ENCODE measurements around the gene MYBL2.

MYBL2 gene

DNA sequence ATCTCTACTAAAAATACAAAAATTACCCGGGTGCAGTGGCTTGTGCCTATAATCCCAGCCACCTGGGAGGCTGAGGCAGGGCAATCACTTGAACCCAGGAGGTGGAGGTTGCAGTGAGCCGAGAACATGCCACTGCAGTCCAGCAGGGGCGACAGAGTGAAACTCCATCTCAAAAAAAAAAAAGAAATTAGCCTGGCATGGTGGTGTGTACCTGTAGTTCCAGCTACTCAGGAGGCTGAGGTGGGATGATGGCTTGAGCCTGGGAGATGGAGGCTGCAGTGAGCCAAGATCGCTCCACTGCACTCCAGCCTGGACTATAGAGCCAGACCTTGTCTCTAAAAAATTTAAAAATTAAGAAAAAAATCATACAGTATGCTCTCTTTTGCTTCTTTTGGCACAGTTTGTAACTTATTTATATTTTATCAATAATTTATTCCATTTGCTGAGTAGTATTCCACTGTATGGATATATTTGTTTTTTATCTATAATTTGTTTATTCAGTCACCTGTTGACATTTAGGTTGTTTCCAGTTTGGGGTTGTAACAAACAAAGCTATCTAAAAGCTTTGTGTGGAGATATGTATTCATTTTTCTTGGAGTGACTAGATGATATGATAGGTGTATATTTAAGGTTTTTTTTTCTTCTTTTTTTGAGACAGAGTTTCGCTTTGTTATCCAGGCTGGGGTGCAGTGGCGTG lies 8.0 kb upstream of the MYBL2 start:
- Histone ChIP-seq H3K36me3 (ENCODE audit: control insufficient read depth, insufficient read depth, low read length) (no peaks in the 10 kb centered on the region), H3K56ac (ENCODE audit: low read length) (no peak overlapping the region), H3K18ac (ENCODE audit: low read length) (no peak overlapping the region), H2BK15ac (replicated peaks; ENCODE audit: low read depth) (no peak overlapping the region), H3K4ac (ENCODE audit: low read depth, low read length) (no peak overlapping the region), H3K4me1 (ENCODE audit: control insufficient read depth, low read depth, low read length) (no peaks in the 10 kb centered on the region), H3K4me2 (ENCODE audit: low read length) (no peak overlapping the region), H3K23ac (ENCODE audit: low read length) (no peak overlapping the region), H3K9ac (ENCODE audit: low read length) (no peak overlapping the region), H3K4me3 (ENCODE audit: low read length) (no peak overlapping the region), H3K27ac (ENCODE audit: low read depth, low read length) (no peak overlapping the region), H2BK5ac (ENCODE audit: low read length) (no peak overlapping the region), H4K8ac (ENCODE audit: low read depth, low read length) (no peak overlapping the region), H3K79me2 (ENCODE audit: control insufficient read depth, insufficient read depth, low read length) (no peaks in the 10 kb centered on the region), H4K5ac (ENCODE audit: low read length) (no peak overlapping the region), H2BK120ac (ENCODE audit: low read depth, low read length) (no peak overlapping the region), H3K79me1 (ENCODE audit: low read length) (no peaks in the 10 kb centered on the region), H2AK5ac (ENCODE audit: low read length) (no peak overlapping the region), H3K27me3 (ENCODE audit: insufficient read depth, low read length, poor library complexity) (no peaks in the 10 kb centered on the region)
- no CpG with 5 or more reads among the region's 6 CpGs for WGBS (ENCODE audit: extremely low coverage, insufficient coverage, low lambda C conversion rate)
- DNase-seq, result no peak

DNA sequence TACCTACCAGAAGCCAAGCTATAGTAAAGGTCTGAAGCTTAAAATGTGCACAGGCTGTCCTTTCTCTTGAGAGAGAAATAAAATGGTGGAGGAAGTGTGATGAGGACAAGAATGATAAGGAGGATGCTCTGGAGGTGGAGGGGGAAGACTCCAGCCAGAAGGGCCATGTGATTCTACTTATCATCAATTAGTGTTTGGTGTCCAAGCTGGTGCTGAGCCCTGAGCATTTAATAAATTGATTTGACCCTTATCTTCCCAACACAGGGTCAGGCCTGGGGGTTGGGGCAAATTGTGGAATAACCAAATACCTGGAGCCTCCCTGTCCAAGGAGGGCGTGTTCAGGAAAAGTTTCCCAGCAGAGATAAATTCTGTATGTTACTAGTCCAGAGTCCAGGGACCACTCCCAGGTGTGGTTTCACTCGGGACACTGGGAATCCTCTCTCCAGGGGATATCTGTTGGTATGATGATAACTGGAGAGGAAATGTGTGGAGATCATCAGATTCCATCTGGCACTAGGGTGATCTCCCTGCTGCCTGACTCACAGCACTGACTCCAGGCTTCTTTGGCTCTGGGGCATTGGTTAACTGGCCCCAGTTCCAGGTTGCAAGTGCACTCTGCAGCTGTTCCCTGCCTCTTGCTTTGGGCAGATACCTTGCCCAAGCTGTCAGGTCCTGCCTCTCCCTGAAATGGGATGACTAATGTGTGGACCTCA lies 3.8 kb upstream of the MYBL2 start:
- peaks cover 2% of the 10 kb centered on the region for H3K79me1 ChIP-seq (ENCODE audit: low read length)
- no peak overlapping the region for H2BK5ac ChIP-seq (ENCODE audit: low read length)
- no peak overlapping the region for H2AK5ac ChIP-seq (ENCODE audit: low read length)
- H3K4me3 ChIP-seq (ENCODE audit: low read length), result no peak overlapping the region
- H3K56ac ChIP-seq (ENCODE audit: low read length), result peak overlapping the region; percentile 3
- H3K4ac ChIP-seq (ENCODE audit: low read depth, low read length), result no peak overlapping the region
- no peak overlapping the region for H3K23ac ChIP-seq (ENCODE audit: low read length)
- H3K36me3 ChIP-seq (ENCODE audit: control insufficient read depth, insufficient read depth, low read length), result no peaks in the 10 kb centered on the region
- no peak overlapping the region for H2BK15ac ChIP-seq (replicated peaks; ENCODE audit: low read depth)
- no peaks in the 10 kb centered on the region for H3K4me1 ChIP-seq (ENCODE audit: control insufficient read depth, low read depth, low read length)
- H4K5ac ChIP-seq (ENCODE audit: low read length), result no peak overlapping the region
- no peak overlapping the region for H3K4me2 ChIP-seq (ENCODE audit: low read length)
- no peak for DNase-seq
- peaks cover 8% of the 10 kb centered on the region for H3K79me2 ChIP-seq (ENCODE audit: control insufficient read depth, insufficient read depth, low read length)
- H3K18ac ChIP-seq (ENCODE audit: low read length), result no peak overlapping the region
- no peak overlapping the region for H2BK120ac ChIP-seq (ENCODE audit: low read depth, low read length)
- H4K8ac ChIP-seq (ENCODE audit: low read depth, low read length), result no peak overlapping the region
- no peaks in the 10 kb centered on the region for H3K27me3 ChIP-seq (ENCODE audit: insufficient read depth, low read length, poor library complexity)
- H3K27ac ChIP-seq (ENCODE audit: low read depth, low read length), result no peak overlapping the region
- no peak overlapping the region for H3K9ac ChIP-seq (ENCODE audit: low read length)
- WGBS (ENCODE audit: extremely low coverage, insufficient coverage, low lambda C conversion rate), result no CpG with 5 or more reads among the region's 2 CpGs

DNA sequence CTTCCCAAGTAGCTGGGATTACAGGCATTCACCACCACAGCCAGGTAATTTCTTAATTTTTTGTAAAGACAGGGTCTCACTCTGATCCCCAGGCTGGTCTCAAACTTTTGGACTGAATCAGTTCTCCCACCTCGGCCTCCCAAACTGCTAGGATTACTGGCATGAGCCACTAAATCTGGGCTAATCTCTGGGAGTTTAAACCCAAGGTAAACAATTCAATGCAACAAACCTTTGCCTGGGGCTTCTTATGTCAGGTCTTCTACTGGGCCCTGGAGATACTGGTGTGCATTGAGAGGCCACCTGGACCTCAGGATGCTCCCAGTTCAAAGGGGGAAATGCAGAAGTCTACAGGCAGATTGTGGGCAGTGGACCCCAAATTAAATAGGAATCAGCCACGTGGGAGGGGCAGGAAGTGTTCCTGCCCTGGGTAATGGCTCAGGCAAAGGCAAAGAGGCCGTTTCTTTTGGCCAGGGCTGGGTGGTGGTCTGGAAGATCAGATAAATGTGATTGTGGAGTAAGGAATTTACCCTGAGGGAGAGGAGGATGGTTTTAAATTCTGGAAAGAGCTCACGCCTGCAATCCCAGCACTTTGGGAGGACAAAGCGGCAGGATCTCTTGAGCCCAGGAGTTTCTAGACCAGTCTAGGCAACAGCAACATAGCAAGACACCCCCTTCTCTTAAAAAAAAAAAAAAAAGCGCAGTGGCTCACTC lies 1.3 kb upstream of the MYBL2 start:
- Histone ChIP-seq H3K56ac (ENCODE audit: low read length) (no peak overlapping the region), H2AK5ac (ENCODE audit: low read length) (no peak overlapping the region), H2BK15ac (replicated peaks; ENCODE audit: low read depth) (no peak overlapping the region), H3K36me3 (ENCODE audit: control insufficient read depth, insufficient read depth, low read length) (peaks cover 2% of the 10 kb centered on the region), H3K79me1 (ENCODE audit: low read length) (peaks cover 9% of the 10 kb centered on the region), H3K4me1 (ENCODE audit: control insufficient read depth, low read depth, low read length) (no peaks in the 10 kb centered on the region), H4K5ac (ENCODE audit: low read length) (no peak overlapping the region), H2BK5ac (ENCODE audit: low read length) (no peak overlapping the region), H3K4me3 (ENCODE audit: low read length) (no peak overlapping the region), H3K9ac (ENCODE audit: low read length) (no peak overlapping the region), H3K4ac (ENCODE audit: low read depth, low read length) (no peak overlapping the region), H3K18ac (ENCODE audit: low read length) (no peak overlapping the region), H3K27ac (ENCODE audit: low read depth, low read length) (no peak overlapping the region), H2BK120ac (ENCODE audit: low read depth, low read length) (no peak overlapping the region), H3K23ac (ENCODE audit: low read length) (peak overlapping the region; percentile 6), H4K8ac (ENCODE audit: low read depth, low read length) (no peak overlapping the region), H3K27me3 (ENCODE audit: insufficient read depth, low read length, poor library complexity) (no peaks in the 10 kb centered on the region), H3K4me2 (ENCODE audit: low read length) (no peak overlapping the region), H3K79me2 (ENCODE audit: control insufficient read depth, insufficient read depth, low read length) (peaks cover 31% of the 10 kb centered on the region)
- no CpG with 5 or more reads among the region's 6 CpGs for WGBS (ENCODE audit: extremely low coverage, insufficient coverage, low lambda C conversion rate)
- peak; percentile 89 for DNase-seq

DNA sequence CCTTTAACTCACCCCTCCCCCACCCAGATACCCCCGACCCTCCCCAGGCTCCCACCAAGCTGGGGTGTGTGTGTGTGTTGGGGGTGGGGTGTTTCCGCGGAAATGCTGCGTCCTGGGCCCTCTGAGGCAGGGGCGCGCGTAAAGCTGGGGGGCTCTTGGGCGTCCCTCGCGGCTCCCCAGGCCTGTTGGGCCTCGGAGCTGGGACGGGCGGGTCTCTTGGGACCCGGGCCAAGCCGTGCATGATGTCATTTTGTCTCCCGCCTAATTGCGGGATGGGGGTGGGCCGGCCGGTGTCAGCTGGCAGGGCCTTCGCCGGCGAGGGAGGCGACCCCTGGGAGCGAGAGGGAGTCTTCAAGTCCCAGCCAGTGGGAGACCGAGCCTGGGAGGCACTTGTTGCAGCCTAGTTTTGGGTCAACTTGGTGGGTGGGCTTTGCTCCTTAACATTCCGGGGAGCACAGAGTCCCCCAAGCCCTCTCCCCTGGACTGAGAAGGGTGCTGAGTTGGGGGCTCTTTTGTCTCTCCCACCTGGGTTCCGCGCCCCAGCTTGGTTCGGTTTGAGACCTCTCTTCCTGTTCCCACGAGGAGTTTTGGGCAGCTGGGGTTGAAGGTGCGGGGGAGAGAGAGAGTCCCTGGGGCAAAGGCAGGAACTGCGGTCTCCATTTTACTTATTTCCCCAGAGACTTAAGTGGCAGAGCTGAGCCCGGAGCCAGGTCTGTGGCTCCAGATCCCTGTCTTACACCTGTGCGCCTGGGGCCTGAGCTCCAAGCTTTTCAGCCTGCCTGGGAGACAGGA lies 623 bp downstream of the MYBL2 start:
- Histone ChIP-seq H3K27ac (ENCODE audit: low read depth, low read length) (no peak overlapping the region), H3K27me3 (ENCODE audit: insufficient read depth, low read length, poor library complexity) (no peaks in the 10 kb centered on the region), H3K4ac (ENCODE audit: low read depth, low read length) (peak overlapping the region; percentile 85), H3K4me1 (ENCODE audit: control insufficient read depth, low read depth, low read length) (no peaks in the 10 kb centered on the region), H2BK15ac (replicated peaks; ENCODE audit: low read depth) (no peak overlapping the region), H3K56ac (ENCODE audit: low read length) (peak overlapping the region; percentile 94), H3K4me2 (ENCODE audit: low read length) (peak overlapping the region; percentile 95), H4K8ac (ENCODE audit: low read depth, low read length) (no peak overlapping the region), H3K9ac (ENCODE audit: low read length) (peak overlapping the region; percentile 92), H2BK120ac (ENCODE audit: low read depth, low read length) (peak overlapping the region; percentile 3), H3K79me1 (ENCODE audit: low read length) (peaks cover 10% of the 10 kb centered on the region), H3K18ac (ENCODE audit: low read length) (peak overlapping the region; percentile 75), H2BK5ac (ENCODE audit: low read length) (peak overlapping the region; percentile 28), H4K5ac (ENCODE audit: low read length) (no peak overlapping the region), H3K36me3 (ENCODE audit: control insufficient read depth, insufficient read depth, low read length) (peaks cover 3% of the 10 kb centered on the region), H3K23ac (ENCODE audit: low read length) (peak overlapping the region; percentile 81), H3K79me2 (ENCODE audit: control insufficient read depth, insufficient read depth, low read length) (peaks cover 32% of the 10 kb centered on the region), H2AK5ac (ENCODE audit: low read length) (peak overlapping the region; percentile 67), H3K4me3 (ENCODE audit: low read length) (peak overlapping the region; percentile 88)
- peak; percentile 78 for DNase-seq
- WGBS (ENCODE audit: extremely low coverage, insufficient coverage, low lambda C conversion rate), result no CpG with 5 or more reads among the region's 34 CpGs

DNA sequence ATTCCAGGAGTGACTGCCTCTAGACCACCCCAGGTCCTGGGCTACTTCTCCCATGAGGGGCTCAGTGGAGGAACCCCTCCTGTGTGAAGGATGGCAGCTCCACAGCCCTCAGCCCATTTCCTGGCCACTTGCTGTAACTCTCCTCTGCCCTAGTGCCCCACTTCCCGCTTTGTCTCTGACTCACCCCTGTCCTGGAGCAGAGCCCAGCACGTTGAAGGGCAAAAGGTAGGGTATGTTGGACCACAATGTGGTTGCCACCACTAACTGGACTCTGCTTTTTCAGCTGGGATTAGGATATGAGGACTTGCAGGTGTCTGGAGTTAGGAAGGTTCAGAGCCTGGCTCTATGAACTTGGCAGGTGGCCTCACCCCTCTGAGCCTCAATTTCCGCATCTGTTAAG lies 2.4 kb downstream of the MYBL2 start:
- H3K4me1 ChIP-seq (ENCODE audit: control insufficient read depth, low read depth, low read length), result no peaks in the 10 kb centered on the region
- WGBS (ENCODE audit: extremely low coverage, insufficient coverage, low lambda C conversion rate), result no CpG with 5 or more reads among the region's 3 CpGs

More for the DNA sequence above, 2.4 kb downstream of the MYBL2 start:
- H3K4me2 ChIP-seq (ENCODE audit: low read length), result no peak overlapping the region
- H2BK120ac ChIP-seq (ENCODE audit: low read depth, low read length), result no peak overlapping the region
- peaks cover 35% of the 10 kb centered on the region for H3K79me2 ChIP-seq (ENCODE audit: control insufficient read depth, insufficient read depth, low read length)
- H4K5ac ChIP-seq (ENCODE audit: low read length), result no peak overlapping the region
- H2BK5ac ChIP-seq (ENCODE audit: low read length), result no peak overlapping the region
- H3K4me3 ChIP-seq (ENCODE audit: low read length), result no peak overlapping the region
- no peak overlapping the region for H2BK15ac ChIP-seq (replicated peaks; ENCODE audit: low read depth)
- H3K36me3 ChIP-seq (ENCODE audit: control insufficient read depth, insufficient read depth, low read length), result peaks cover 5% of the 10 kb centered on the region
- no peak overlapping the region for H3K23ac ChIP-seq (ENCODE audit: low read length)
- DNase-seq, result no peak
- H2AK5ac ChIP-seq (ENCODE audit: low read length), result no peak overlapping the region
- no peaks in the 10 kb centered on the region for H3K27me3 ChIP-seq (ENCODE audit: insufficient read depth, low read length, poor library complexity)
- H3K18ac ChIP-seq (ENCODE audit: low read length), result no peak overlapping the region
- no peak overlapping the region for H3K56ac ChIP-seq (ENCODE audit: low read length)
- no peak overlapping the region for H3K4ac ChIP-seq (ENCODE audit: low read depth, low read length)
- H3K27ac ChIP-seq (ENCODE audit: low read depth, low read length), result no peak overlapping the region
- H3K79me1 ChIP-seq (ENCODE audit: low read length), result peaks cover 10% of the 10 kb centered on the region
- no peak overlapping the region for H3K9ac ChIP-seq (ENCODE audit: low read length)
- no peak overlapping the region for H4K8ac ChIP-seq (ENCODE audit: low read depth, low read length)
